HG02763 (cell line): Measurements from ENCODE around the gene THRA.
A peak's percentile ranks its signal among the peaks of the same experiment; 100 is the strongest.

ENCODE experiments used
- ATAC-seq: cut with Tn5 transposase; IDR thresholded peaks from one replicate; pipeline ENCODE4 v1.9.1; 2021; ENCODE audit warnings: mild to moderate bottlenecking, moderate library complexity; ENCODE audit not compliant: unreplicated experiment

The THRA gene

GRCh38 chr17:40108970-40109824 lies 46.4 kb downstream of the THRA start:
- ATAC-seq, result no peak

- no peak for ATAC-seq
Measured at GRCh38 chr17:40110026-40110845, 47.5 kb downstream of the THRA start.

- ATAC-seq, result peak; percentile 43
Measured at GRCh38 chr17:40111221-40112128, 48.7 kb downstream of the THRA start.

GRCh38 chr17:40112191-40112711 lies 49.5 kb downstream of the THRA start:
- no peak for ATAC-seq

GRCh38 chr17:40112718-40113109 lies 49.9 kb downstream of the THRA start:
- ATAC-seq, result no peak

GRCh38 chr17:40113110-40113906 lies 50.5 kb downstream of the THRA start:
- peak; percentile 78 for ATAC-seq

- no peak for ATAC-seq
Measured at GRCh38 chr17:40113907-40114245, 51.1 kb downstream of the THRA start.

- ATAC-seq, result no peak
Measured at GRCh38 chr17:40115101-40115436, 52.3 kb downstream of the THRA start.

GRCh38 chr17:40121181-40122135 lies 58.7 kb downstream of the THRA start, which contains the start of gene MSL1:
TSS of gene MSL1 (plus strand) at chr17:40121971. CDS start at chr17:40122613, 642 bp downstream.
- peak; percentile 50 for ATAC-seq

- peak; percentile 37 for ATAC-seq
Measured at GRCh38 chr17:40122136-40122998, 59.6 kb downstream of the THRA start.

- peak; percentile 18 for ATAC-seq
Measured at GRCh38 chr17:40122999-40123810, 60.4 kb downstream of the THRA start.

GRCh38 chr17:40123811-40124114 lies 61.0 kb downstream of the THRA start:
- no peak for ATAC-seq

- no peak for ATAC-seq
Measured at GRCh38 chr17:40124279-40125141, 61.7 kb downstream of the THRA start.

- ATAC-seq, result no peak
Measured at GRCh38 chr17:40129498-40129897, 66.7 kb downstream of the THRA start.

- ATAC-seq, result no peak
Measured at GRCh38 chr17:40130352-40131042, 67.7 kb downstream of the THRA start.

- ATAC-seq, result no peak
Measured at GRCh38 chr17:40134184-40134583, 71.4 kb downstream of the THRA start.
